HG02885 (cell line): Measurements from ENCODE around the gene ADSL.

Experiments
- ATAC-seq: cut with Tn5 transposase; IDR thresholded peaks from one replicate; pipeline ENCODE4 v1.9.1; 2021; ENCODE audit warnings: mild to moderate bottlenecking; ENCODE audit not compliant: unreplicated experiment, poor library complexity

ADSL gene

DNA sequence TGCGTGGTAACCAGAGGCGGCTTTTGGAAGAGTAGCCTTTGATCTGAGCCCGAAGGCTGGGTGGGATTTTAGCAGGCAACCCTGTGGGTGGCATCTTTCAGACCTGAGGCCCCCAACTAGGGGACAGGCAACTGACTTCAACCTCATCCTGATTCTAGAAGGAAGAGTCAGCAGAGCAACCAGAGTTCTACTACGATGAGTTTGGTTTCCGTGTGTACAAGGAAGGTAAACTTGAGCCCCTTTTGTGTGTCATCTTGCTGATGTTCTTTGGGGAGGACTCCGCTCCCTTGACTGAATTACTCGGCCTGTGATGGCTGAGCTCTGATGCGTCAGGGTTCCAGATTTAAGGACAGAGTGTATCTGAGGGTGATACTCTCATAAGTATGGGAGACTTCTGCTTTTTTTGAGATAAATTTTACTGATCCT, 55.7 kb downstream of the ADSL start:
- no peak for ATAC-seq

DNA sequence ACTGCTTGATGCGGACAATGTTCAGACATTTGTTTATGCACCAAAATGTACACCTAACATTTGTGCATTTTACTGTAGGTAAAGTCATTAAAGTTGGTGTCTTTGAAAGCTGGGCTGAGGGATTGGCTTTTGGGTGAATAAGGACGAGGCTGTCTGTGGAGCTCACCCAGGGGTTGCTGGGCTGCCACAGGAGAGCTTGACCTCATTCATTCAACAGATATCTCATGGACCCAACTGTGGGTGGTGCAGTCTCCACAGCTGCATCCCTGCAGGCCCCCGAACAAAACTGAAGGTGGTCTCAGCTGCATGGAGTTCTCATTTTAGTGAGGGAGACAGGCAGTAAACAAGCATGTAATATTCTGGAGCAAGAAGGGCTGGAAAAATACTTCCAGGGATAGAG, 56.8 kb downstream of the ADSL start:
- no peak for ATAC-seq

DNA sequence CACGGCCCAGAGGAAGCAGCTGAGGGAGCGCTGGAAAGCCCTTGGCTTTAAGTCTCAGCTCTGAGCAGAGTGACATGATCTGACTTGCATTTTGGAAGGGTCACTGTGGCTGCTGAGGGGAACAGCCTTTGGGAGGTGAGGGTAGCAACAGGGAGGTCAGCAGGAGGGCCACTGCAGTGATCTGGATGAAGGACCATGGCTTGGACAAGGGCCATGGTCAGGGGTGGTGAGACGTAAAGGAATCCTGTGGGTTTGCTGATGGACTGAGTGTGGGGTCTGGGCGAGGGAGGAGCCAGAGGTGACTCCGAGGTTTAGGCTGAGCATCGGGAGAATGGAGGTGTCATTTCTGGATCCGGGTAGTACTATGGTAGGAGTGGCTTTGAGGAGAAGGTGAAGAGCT, 57.4 kb downstream of the ADSL start:
- ATAC-seq, result no peak

DNA sequence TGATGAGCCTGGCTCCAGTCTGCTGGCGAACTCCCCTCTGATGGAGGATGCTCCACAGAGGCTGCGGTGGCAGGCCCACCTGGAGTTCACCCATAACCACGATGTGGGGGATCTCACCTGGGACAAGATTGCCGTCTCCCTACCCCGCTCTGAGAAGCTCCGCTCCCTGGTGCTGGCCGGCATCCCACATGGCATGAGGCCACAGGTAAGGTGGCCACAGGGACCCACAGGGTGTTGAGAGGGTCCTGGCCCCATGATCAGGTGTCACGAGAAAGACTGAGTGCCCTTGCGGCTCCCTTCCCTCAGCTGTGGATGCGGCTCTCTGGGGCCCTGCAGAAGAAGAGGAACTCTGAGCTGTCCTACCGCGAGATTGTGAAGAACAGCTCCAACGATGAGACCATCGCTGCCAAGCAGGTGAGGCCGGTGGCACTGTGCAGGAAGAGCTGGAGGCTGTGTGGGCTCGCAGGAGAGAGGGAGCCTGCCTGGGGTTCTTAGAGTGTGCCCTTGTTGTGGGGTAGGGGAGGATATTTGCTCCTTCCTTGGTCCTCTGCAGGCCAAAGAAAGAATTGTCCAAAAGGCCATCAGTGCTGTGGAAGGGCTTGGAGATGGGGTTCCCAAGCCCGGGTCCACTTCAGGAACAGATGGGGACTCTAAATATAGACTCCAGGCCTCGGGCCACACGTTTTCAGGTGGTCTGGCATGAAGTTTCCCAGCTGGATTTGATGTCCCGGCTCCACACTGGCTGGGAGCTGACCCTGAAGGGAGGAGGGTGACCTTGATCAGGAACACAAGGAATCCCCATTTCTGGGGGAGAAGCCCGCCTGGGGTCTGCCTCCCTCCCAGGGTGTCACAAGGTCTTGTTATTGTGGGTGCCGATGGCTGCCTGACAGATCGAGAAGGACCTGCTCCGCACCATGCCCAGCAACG, 58.2 kb downstream of the ADSL start:
- no peak for ATAC-seq

DNA sequence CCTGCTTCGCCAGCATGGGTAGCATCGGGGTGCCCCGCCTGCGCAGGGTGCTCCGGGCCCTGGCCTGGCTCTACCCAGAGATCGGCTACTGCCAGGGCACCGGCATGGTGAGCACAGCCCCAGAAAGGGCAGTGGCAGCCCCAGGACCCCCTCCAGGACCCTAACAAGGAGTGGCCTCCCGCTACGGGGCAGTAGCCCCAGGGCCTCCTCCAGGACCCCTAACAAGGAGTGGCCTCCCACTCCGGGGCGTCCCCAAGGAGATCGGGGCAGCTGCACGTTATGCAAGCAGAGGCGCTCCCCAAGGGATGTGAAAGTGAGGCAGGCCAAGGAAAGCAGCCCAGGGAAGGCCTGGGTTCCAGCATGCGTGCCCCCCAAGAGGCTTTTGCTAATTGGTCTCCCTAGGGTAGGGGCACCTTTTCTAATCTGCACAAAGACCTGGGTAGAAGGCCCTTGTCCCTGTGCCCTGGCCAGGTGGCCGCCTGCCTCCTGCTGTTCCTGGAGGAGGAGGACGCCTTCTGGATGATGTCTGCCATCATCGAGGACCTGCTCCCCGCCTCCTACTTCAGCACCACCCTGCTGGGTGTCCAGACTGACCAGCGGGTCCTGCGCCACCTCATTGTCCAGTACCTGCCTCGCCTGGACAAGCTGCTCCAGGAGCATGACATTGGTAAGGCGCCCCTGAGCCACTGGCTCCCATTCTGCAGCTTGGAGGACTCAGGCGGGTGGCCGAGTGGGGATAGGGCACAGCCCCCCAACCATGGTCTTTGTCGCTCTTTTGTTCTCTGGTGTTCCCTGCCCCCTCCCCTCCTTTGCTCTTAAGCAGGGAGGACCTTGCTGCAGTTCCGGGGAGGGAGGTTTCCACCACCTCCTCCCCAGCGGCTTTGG, 59.1 kb downstream of the ADSL start:
- ATAC-seq, result no peak

DNA sequence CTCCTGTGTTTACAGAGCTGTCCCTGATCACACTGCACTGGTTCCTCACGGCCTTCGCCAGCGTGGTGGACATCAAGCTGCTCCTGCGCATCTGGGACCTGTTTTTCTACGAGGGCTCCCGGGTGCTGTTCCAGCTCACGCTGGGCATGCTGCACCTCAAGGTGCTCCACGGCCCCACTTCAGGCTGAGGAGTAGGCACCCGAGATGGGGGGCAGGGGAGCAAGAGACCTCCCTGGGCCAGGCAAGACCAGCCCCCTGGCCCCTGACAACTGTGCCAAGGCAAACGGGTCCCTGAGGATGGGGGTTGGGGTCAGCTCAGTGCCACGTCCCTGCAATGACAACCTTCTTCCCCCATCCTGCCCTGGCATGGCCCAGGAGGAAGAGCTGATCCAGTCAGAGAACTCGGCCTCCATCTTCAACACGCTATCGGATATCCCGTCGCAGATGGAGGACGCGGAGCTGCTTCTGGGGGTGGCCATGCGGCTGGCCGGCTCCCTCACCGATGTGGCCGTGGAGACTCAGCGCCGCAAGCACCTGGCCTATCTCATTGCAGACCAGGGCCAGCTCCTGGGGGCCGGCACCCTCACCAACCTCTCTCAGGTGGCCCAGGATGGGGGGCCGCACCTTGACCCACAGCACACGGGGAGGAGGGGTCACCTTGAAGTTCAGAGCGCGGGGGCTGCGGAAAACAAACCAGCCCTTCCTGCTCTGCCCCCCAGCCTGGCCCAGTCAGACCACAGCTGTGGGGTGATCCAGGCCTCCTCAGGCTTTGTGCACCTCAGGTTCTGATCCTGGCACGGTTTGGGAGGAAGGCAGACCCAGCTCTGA, 60.0 kb downstream of the ADSL start:
- no peak for ATAC-seq

DNA sequence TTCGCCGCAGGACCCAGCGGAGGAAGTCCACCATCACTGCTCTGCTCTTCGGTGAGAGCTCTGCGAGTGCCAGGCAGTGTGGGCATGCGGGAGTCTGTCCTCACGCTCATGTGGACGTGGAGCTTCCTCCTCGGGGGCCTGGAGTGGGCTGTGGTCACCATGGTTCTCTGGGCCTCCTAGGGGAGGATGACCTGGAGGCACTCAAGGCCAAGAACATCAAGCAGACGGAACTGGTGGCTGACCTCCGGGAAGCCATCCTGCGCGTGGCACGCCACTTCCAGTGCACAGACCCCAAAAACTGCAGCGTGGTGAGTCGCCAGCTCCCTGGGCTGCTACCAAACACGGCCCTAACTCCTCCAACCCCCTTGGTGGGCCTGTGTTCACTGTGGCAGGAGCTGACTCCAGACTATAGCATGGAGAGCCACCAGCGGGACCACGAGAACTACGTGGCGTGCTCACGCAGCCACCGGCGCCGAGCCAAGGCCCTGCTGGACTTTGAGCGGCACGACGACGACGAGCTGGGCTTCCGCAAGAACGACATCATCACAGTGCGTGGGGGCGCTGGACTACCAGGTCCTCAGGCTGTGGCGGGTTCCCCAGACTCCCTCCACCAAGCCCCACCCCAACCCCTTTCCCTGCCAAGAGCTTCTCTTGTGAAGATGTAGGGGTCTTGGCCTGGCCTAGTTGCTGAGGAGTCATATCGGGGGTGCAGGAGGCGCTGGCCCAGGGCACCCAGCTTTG, 60.9 kb downstream of the ADSL start:
- ATAC-seq, result no peak

DNA sequence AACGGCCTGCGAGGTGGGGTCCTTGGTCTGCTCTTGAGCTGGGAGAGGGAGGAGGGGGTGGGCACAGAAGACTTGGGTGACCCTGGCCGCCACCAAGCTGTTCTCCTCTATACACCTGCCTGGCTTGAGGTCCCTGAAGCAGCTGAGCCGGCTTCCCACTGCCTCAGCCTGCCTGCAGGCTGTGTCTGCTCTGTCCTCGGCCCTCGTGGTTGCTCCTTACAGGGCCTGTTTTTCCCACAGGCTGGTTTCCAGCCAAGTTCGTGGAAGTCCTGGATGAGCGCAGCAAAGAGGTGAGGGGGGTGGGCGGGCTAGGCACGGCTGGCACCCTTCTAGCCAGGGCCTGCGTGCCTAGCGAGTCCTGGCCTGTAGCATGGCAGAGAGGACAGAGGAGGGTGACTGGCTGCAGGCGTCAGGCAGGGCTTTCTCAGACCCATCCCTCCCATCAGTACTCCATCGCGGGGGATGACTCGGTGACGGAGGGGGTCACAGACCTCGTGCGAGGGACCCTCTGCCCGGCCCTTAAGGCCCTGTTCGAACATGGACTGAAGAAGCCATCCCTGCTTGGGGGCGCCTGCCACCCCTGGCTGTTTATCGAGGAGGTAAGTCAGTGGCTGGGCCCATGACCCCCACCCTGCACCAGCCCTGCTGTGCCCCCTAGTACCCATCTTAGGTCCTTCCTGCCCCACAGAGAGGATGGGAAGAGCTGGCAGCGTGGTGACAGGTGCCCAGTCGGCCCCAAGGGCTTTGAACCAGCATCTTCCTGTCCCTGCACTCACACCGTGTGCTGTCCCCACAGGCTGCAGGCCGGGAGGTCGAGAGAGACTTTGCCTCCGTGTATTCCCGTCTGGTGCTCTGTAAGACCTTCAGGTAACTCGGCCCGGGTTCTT, 61.8 kb downstream of the ADSL start:
- ATAC-seq, result no peak

DNA sequence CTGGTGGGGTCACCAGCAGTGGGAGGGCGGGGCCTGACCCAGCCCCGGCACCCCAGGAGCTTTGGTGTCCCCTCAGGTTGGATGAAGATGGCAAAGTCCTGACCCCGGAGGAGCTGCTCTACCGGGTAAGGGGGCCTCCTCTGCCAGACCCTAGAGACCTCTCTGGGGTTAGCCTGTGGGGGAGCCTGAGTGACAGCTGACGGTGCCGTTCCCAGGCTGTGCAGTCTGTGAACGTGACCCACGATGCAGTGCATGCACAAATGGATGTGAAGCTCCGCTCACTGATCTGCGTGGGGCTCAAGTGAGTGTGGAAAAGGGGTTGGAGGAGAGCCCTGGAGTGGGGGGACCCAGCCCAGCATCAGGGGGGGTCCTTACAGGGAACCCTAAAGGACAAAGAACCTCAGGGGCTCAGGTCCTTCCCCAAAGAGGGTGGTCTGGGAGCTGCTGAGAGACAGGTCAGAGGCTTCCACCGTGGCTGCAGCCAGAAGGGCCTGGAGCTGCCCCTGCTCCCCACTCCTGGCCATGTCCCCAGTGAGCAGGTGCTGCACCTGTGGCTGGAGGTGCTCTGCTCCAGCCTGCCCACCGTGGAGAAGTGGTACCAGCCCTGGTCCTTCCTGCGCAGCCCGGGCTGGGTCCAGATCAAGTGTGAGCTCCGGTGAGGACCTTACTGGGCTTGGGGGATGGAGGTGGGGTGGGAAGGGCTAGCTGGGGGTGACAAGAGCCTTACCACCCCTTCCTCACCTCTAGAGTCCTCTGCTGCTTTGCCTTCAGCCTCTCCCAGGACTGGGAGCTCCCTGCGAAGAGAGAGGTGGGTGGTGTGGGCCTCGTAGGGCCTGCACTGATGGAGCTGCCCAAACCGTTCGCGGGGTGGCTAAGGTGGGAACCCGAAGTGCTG, 62.7 kb downstream of the ADSL start:
- ATAC-seq, result no peak

DNA sequence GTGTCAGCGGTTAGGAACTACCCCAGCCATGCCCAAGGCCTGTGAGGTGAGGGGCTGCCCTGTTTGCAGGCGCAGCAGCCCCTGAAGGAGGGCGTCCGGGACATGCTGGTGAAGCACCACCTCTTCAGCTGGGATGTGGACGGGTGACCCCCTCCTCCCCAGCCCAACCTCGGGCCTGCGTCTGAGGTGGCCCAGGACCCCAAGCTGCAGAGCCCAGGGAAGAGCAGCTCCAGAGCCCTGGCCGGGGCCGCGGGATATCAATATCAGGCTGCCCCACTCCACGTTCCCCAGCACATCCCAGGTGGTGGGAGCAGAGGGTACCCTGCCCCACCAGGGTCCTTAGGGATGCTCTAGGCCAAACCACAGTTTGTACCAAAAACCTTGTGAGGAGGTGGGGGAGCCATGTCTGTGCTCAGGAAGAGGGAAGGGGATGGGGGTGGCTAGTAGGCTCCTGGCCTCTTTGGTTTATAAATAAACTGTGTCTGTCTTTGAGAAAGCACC, 63.4 kb downstream of the ADSL start:
- ATAC-seq, result no peak

DNA sequence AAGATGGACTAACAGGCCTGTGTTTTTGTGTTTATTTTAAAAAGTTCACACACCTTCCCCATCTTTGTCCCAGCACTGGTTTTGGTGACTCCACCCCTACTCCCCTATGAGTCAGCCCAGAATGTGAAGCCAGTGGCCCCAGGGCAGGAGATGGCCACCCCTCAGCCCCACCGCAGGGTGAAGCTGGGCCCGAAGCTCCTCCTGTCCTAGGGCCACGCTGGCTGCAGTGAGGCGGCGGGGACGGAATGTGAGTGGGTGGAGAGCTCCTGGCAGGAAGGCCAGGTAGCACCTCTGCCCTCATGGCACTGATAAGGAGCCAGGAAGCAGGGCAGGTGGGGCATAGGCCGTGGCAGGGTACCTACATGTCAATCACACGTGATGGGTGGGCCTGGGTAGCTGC, 64.0 kb downstream of the ADSL start:
- ATAC-seq, result no peak

DNA sequence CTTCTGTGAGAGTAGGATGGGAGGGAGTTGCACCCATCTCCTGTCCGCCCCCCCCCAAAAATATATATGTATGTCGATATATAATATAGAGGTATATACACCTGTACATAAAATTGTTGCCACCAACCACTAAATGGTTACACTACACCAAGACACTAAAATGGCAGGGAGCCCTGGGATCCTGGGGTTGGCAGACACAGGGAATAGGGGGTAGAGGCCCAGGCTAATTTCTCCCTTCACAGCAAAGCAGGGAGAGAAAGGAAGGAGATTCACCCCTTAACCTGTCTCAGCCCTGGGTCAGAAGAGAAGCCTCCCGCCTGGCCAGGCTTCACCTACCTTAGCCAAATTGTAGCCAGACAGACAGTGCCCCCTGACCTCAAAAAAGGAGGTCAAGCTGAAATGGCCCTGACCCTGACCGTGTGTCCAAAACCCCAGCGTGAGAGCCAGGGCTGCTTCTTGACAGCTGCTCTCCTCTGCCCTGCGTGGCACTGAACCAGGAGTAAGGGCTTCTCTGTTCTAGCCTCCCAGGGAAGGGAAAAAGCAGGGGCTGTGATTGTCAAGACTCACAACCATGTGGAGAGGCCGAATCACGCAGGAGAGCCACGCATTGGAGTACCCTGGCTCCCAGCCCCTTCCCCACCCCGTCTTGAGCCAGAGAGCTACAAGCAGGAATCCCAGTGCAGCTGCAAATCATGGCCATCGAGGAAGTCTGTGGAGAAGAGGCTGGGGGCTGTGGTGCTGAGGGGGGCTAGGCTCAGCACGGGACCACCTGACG, 64.6 kb downstream of the ADSL start:
- no peak for ATAC-seq

DNA sequence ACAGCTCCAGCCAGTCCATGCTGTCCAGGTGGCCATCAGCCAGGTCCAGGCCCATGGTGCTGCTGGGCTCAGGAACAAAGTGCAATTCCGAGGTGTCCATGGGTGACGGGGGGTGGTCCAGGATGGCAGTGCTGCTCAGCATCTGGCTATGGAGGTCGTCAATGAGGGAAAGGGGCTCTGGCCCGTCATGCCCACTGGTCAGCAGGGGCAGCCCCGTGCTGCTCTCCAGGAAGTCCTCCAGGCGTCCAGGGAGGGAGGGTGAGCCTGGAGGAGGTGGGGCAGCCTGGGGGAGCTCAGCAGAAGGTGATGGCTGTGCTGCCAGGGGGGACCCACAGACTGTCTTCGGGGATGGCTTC, 65.2 kb downstream of the ADSL start:
- ATAC-seq, result no peak

DNA sequence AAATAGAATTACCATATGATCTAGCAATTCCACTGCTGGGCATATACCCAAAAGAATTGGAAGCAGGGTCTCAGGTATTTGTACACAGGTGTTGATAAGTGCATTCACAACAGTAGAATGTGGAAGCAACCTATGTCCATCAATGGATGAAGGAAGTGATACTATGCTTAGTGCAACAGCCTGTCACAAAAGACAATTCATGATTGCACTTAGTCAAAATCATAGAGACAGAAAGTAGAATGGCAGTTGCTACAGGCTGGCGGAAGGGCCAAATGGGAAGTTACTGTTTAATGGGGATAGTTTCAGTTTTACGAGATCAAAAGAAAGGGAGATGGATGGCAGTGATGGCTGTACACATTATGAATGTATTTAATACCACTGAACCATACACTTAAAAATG, 66.1 kb downstream of the ADSL start:
- ATAC-seq, result peak; percentile 55

DNA sequence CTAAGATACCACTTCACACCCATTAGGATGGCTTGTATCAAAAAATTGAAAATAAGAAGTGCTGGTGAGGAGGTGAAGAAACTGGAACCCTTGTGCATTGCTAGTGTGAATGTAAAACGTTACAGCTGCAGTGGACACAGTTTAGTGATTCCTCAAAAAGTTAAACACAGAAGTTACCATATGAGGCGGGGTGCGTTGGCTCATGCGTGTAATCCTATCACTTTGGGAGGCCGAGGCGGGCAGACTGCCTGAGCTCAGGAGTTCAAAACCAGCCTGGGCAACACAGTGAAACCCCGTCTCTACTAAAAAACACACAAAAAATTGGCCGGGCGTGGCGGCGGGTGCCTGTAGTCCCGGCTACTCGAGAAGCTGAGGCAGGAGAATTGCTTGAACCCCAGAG, 67.6 kb downstream of the ADSL start:
- no peak for ATAC-seq

DNA sequence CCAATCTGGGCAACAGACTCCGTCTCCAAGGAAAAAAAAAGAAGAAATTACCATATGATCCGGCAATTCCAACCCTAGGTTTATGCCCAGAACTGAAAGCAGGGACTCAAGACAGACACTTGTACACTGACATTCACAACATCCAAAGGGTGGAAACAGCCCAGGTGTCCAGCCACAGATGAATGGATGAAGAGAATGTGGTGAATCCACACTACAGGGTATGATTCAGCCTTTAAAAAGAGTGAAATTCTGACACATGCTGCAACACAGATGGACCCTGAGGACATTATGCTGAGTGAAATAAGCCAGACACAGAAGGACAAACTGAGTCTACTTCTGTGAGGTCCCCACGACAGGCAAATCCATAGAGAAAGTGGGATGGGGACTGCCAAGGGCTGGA, 68.0 kb downstream of the ADSL start:
- ATAC-seq, result no peak
